ES-I3 (cell line): ENCODE results near the gene TM9SF3.

ENCODE experiments used
- H3K36me3 ChIP-seq: 2 replicates; pipeline ENCODE4 v1.6.1; 2013; ENCODE audit warnings: mild to moderate bottlenecking, low read length, control low read depth, moderate library complexity; ENCODE audit not compliant: insufficient read depth
- H3K4me1 ChIP-seq: 2 replicates; pipeline ENCODE4 v1.6.1; 2013; ENCODE audit warnings: mild to moderate bottlenecking, control low read depth, low read length; ENCODE audit not compliant: insufficient read depth
- H3K9ac ChIP-seq: 2 replicates; pipeline ENCODE4 v1.6.1; 2013; ENCODE audit warnings: low read depth, mild to moderate bottlenecking, low read length, moderate library complexity
- H3K9me3 ChIP-seq: 2 replicates; pipeline ENCODE4 v1.6.1; 2013; ENCODE audit warnings: mild to moderate bottlenecking, low read length, moderate library complexity; ENCODE audit not compliant: control insufficient read depth, insufficient read depth

TM9SF3 gene

GRCh38 chr10:96612055-96612830, 25.4 kb upstream of the TM9SF3 start:
- Histone ChIP-seq H3K4me1 (peaks cover 3% of the 10 kb centered on the region; the same call in 1 of the 2 replicates), H3K9me3 (no peaks in the 10 kb centered on the region), H3K36me3 (peaks cover 7% of the 10 kb centered on the region; the same call in 1 of the 2 replicates), H3K9ac (no peak overlapping the region)

- peaks cover 11% of the 10 kb centered on the region for H3K4me1 ChIP-seq
- H3K36me3 ChIP-seq = peaks cover 7% of the 10 kb centered on the region; the same call in 1 of the 2 replicates
- no peaks in the 10 kb centered on the region for H3K9me3 ChIP-seq
- H3K9ac ChIP-seq = no peak overlapping the region
Observed at GRCh38 chr10:96610817-96611216, 24.0 kb upstream of the TM9SF3 start.

GRCh38 chr10:96609510-96609909, 22.7 kb upstream of the TM9SF3 start:
- H3K9ac ChIP-seq = no peak overlapping the region
- H3K9me3 ChIP-seq = no peaks in the 10 kb centered on the region
- peaks cover 11% of the 10 kb centered on the region for H3K4me1 ChIP-seq
- peaks cover 5% of the 10 kb centered on the region; the same call in 1 of the 2 replicates for H3K36me3 ChIP-seq

GRCh38 chr10:96608805-96609204, 22.0 kb upstream of the TM9SF3 start:
- Histone ChIP-seq H3K36me3 (no peaks in the 10 kb centered on the region; the same call in 1 of the 2 replicates), H3K4me1 (peaks cover 11% of the 10 kb centered on the region), H3K9me3 (no peaks in the 10 kb centered on the region), H3K9ac (no peak overlapping the region)

GRCh38 chr10:96608262-96608661, 21.4 kb upstream of the TM9SF3 start:
- Histone ChIP-seq H3K4me1 (peaks cover 11% of the 10 kb centered on the region), H3K9ac (no peak overlapping the region), H3K36me3 (no peaks in the 10 kb centered on the region; the same call in 1 of the 2 replicates), H3K9me3 (no peaks in the 10 kb centered on the region)

- Histone ChIP-seq H3K9ac (no peak overlapping the region), H3K36me3 (no peaks in the 10 kb centered on the region; the same call in 1 of the 2 replicates)
Observed at GRCh38 chr10:96606946-96607345, 20.1 kb upstream of the TM9SF3 start.

GRCh38 chr10:96606216-96606615, 19.4 kb upstream of the TM9SF3 start:
- H3K4me1 ChIP-seq = peaks cover 11% of the 10 kb centered on the region
- H3K9ac ChIP-seq = no peak overlapping the region; the same call in 1 of the 2 replicates
- no peaks in the 10 kb centered on the region; the same call in 1 of the 2 replicates for H3K36me3 ChIP-seq
- H3K9me3 ChIP-seq = no peaks in the 10 kb centered on the region

More at GRCh38 chr10:96606946-96607345, 20.1 kb upstream of the TM9SF3 start:
- H3K4me1 ChIP-seq = peaks cover 11% of the 10 kb centered on the region
- H3K9me3 ChIP-seq = no peaks in the 10 kb centered on the region

GRCh38 chr10:96600337-96600736, 13.5 kb upstream of the TM9SF3 start:
- H3K9ac ChIP-seq = no peak overlapping the region
- H3K4me1 ChIP-seq = no peaks in the 10 kb centered on the region
- H3K36me3 ChIP-seq = no peaks in the 10 kb centered on the region; the same call in 1 of the 2 replicates
- no peaks in the 10 kb centered on the region for H3K9me3 ChIP-seq

GRCh38 chr10:96598846-96599245, 12.0 kb upstream of the TM9SF3 start:
- no peak overlapping the region for H3K9ac ChIP-seq
- H3K4me1 ChIP-seq = no peaks in the 10 kb centered on the region
- H3K36me3 ChIP-seq = no peaks in the 10 kb centered on the region
- H3K9me3 ChIP-seq = no peaks in the 10 kb centered on the region

- Histone ChIP-seq H3K4me1 (no peaks in the 10 kb centered on the region), H3K9me3 (no peaks in the 10 kb centered on the region), H3K9ac (no peak overlapping the region), H3K36me3 (no peaks in the 10 kb centered on the region)
Observed at GRCh38 chr10:96596422-96597407, 9.9 kb upstream of the TM9SF3 start.

- no peaks in the 10 kb centered on the region for H3K9me3 ChIP-seq
- H3K4me1 ChIP-seq = no peaks in the 10 kb centered on the region
- H3K36me3 ChIP-seq = no peaks in the 10 kb centered on the region
- no peak overlapping the region for H3K9ac ChIP-seq
Observed at GRCh38 chr10:96595741-96596140, 8.9 kb upstream of the TM9SF3 start.

GRCh38 chr10:96591946-96592345, 5.1 kb upstream of the TM9SF3 start:
- Histone ChIP-seq H3K4me1 (peaks cover 15% of the 10 kb centered on the region), H3K36me3 (no peaks in the 10 kb centered on the region), H3K9me3 (no peaks in the 10 kb centered on the region), H3K9ac (no peak overlapping the region)

- Histone ChIP-seq H3K9me3 (no peaks in the 10 kb centered on the region), H3K36me3 (no peaks in the 10 kb centered on the region), H3K4me1 (peaks cover 15% of the 10 kb centered on the region), H3K9ac (no peak overlapping the region)
Observed at GRCh38 chr10:96588616-96589419, 2.0 kb upstream of the TM9SF3 start.
